PC-9 (cell line): Measurements from ENCODE around the gene MMP25.
"Not testable (repeated sequence)": the region's sequence is repeated elsewhere in the genome, so short reads cannot be mapped to it uniquely, and the experiment has no call there.

ENCODE experiments used
- EZH2 ChIP-seq: fragments of 200-600 bp; sonication (generic); IDR thresholded peaks from 2 replicates; pipeline ENCODE4 v1.8.0; 2017; ENCODE audit warnings: antibody characterized with exemption, low read depth
- TF ChIP-seq, protein P1 (sequence below): fragments of 200-600 bp; sonication (generic); conservative IDR thresholded peaks from 2 replicates; pipeline ENCODE4 v1.6.1; 2017; ENCODE audit warnings: mixed run types, antibody characterized with exemption, mild to moderate bottlenecking, moderate library complexity

- TF ChIP-seq, protein P1, sequence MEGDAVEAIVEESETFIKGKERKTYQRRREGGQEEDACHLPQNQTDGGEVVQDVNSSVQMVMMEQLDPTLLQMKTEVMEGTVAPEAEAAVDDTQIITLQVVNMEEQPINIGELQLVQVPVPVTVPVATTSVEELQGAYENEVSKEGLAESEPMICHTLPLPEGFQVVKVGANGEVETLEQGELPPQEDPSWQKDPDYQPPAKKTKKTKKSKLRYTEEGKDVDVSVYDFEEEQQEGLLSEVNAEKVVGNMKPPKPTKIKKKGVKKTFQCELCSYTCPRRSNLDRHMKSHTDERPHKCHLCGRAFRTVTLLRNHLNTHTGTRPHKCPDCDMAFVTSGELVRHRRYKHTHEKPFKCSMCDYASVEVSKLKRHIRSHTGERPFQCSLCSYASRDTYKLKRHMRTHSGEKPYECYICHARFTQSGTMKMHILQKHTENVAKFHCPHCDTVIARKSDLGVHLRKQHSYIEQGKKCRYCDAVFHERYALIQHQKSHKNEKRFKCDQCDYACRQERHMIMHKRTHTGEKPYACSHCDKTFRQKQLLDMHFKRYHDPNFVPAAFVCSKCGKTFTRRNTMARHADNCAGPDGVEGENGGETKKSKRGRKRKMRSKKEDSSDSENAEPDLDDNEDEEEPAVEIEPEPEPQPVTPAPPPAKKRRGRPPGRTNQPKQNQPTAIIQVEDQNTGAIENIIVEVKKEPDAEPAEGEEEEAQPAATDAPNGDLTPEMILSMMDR = not testable (repeated sequence)
- TF ChIP-seq EZH2 = not testable (repeated sequence)
Observed at GRCh38 chr16:3052571-3053329, 6.4 kb downstream of the MMP25 start.
